H1 (cell line): ENCODE results near the gene UBR3.

ENCODE experiments used
- EGR1 ChIP-seq: IDR thresholded peaks from 2 replicates; pipeline ENCODE4 v1.6.1; 2011; ENCODE audit warnings: low read depth, low read length, borderline replicate concordance
- HDAC2 ChIP-seq, 2 experiments: fragments of 300-600 bp in 1 of 2; sonication (generic) in 1 of 2; IDR thresholded peaks; 2 replicates each; pipeline ENCODE4 v1.6.1; 2011 to 2012; ENCODE audit warnings: low read depth in 2 of 2, low read length in 2 of 2, mild to moderate bottlenecking in 2 of 2, moderate library complexity in 2 of 2, borderline replicate concordance in 1 of 2, inconsistent platforms in 1 of 2
- POLR2A ChIP-seq, 2 experiments: IDR thresholded peaks; 1 replicate in 1 of 2; 2 replicates in 1 of 2; pipeline ENCODE4 v1.6.1; 2011; ENCODE audit warnings: low read depth in 2 of 2, low read length in 2 of 2, mild to moderate bottlenecking in 2 of 2; ENCODE audit errors: control extremely low read depth in 1 of 2
- POLR2AphosphoS5 ChIP-seq: IDR thresholded peaks from 2 replicates; pipeline ENCODE4 v1.6.1; 2011; ENCODE audit warnings: low read depth, low read length
- RFX5 ChIP-seq: IDR thresholded peaks from 2 replicates; pipeline ENCODE4 v1.6.1; 2011; ENCODE audit warnings: low read depth, low read length, improper control_type of control experiment, borderline replicate concordance
- SIX5 ChIP-seq: IDR thresholded peaks from 2 replicates; pipeline ENCODE4 v1.6.1; 2011; ENCODE audit warnings: mild to moderate bottlenecking, low read depth, low read length
- TAF1 ChIP-seq: IDR thresholded peaks from 2 replicates; pipeline ENCODE4 v1.6.1; 2011; ENCODE audit warnings: mild to moderate bottlenecking, low read depth, low read length
- TEAD4 ChIP-seq: IDR thresholded peaks from 2 replicates; pipeline ENCODE4 v1.6.1; 2012; ENCODE audit warnings: low read depth, low read length, inconsistent platforms, mixed read lengths
- YY1 ChIP-seq: IDR thresholded peaks from 2 replicates; pipeline ENCODE4 v1.6.1; 2011; ENCODE audit warnings: low read depth, mild to moderate bottlenecking, low read length
- TF ChIP-seq, protein P1 (sequence below): IDR thresholded peaks from 2 replicates; pipeline ENCODE4 v1.6.1; 2012; ENCODE audit warnings: low read length, inconsistent platforms
- TF ChIP-seq, protein P2 (sequence below), 3 experiments: IDR thresholded peaks; 1 replicate in 2 of 3; 2 replicates in 1 of 3; pipeline versions ENCODE4 v1.5.1 to v1.6.1; 2011; ENCODE audit warnings: low read length in 3 of 3, mild to moderate bottlenecking in 3 of 3, inconsistent platforms in 2 of 3, low read depth in 1 of 3, moderate library complexity in 1 of 3; ENCODE audit not compliant: insufficient read depth in 1 of 3; ENCODE audit errors: control extremely low read depth in 1 of 3
- TF ChIP-seq, protein P3 (sequence below): IDR thresholded peaks from 2 replicates; pipeline ENCODE4 v1.6.1; 2011; ENCODE audit warnings: low read length, improper control_type of control experiment
- TF ChIP-seq, protein P4 (sequence below): IDR thresholded peaks from 2 replicates; pipeline ENCODE4 v1.6.1; 2012; ENCODE audit warnings: inconsistent platforms

DNA sequence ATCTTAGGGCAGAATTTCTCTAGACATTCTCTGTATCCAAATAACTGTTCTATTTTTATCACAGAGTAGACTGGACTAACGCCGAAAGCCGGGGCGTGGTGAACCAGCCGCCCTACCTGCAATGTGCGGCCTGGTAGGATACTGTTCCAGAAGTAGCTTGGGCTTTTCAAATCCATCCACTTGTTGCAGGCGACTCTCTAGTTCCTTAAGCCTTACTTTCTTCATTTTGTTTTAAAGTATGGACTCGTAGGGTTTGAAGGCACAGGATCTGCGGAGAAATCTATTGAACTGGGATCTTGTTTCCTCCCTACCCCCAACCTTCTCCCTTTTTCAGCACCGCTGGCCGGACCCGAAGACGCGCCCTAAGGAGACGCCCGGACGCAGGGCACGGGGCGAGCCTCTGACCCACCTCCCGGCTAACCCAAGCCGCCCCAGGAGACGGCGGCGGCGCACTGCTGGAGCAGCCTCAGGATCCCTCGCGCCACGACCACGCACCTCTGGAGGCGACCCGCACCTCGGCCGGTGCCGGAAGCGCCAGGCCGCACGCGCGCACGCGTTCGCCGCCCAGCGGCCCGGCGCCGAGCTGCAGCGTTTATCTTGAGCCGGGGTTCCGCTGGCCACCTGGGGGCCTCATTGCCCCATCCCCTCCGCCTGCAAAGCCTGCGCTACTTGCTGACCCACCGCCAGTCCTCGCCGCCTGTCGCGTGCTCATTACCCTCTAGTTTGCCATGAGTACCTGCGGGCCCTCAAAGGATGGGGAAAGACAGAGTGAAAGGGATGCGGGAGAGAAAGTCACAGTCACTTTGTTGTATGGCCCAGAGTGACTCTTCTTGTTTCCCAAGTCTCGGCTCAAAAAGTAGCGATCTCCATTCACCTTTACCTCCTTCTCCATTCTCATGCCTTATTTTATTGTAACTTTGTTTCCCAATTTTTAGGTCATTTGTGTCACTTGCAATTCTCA is 2.6 kb upstream of the UBR3 start, which contains the start of gene METTL5:
- TF ChIP-seq RFX5 (no peak), HDAC2 (IDR thresholded peaks at IDR 0.05; ENCODE audit: borderline replicate concordance in 1 of 2, low read depth in 2 of 2, low read length in 2 of 2) (peak in 1 of 2 experiments; percentile 47; a peak in 1 of 4 replicates), SIX5 (no peak), EGR1 (no peak), TAF1 (peak; percentile 79), POLR2A (IDR thresholded peaks at IDR 0.05; ENCODE audit: control extremely low read depth in 1 of 2, low read depth in 2 of 2, low read length in 2 of 2) (peak; percentile 46 to 87), POLR2AphosphoS5 (peak; percentile 62; the same call in 1 of the 2 replicates), YY1 (no peak; the same call in 1 of the 2 replicates), TEAD4 (no peak)
- TF ChIP-seq, protein P1, sequence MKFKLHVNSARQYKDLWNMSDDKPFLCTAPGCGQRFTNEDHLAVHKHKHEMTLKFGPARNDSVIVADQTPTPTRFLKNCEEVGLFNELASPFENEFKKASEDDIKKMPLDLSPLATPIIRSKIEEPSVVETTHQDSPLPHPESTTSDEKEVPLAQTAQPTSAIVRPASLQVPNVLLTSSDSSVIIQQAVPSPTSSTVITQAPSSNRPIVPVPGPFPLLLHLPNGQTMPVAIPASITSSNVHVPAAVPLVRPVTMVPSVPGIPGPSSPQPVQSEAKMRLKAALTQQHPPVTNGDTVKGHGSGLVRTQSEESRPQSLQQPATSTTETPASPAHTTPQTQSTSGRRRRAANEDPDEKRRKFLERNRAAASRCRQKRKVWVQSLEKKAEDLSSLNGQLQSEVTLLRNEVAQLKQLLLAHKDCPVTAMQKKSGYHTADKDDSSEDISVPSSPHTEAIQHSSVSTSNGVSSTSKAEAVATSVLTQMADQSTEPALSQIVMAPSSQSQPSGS = no peak
- TF ChIP-seq, protein P2, sequence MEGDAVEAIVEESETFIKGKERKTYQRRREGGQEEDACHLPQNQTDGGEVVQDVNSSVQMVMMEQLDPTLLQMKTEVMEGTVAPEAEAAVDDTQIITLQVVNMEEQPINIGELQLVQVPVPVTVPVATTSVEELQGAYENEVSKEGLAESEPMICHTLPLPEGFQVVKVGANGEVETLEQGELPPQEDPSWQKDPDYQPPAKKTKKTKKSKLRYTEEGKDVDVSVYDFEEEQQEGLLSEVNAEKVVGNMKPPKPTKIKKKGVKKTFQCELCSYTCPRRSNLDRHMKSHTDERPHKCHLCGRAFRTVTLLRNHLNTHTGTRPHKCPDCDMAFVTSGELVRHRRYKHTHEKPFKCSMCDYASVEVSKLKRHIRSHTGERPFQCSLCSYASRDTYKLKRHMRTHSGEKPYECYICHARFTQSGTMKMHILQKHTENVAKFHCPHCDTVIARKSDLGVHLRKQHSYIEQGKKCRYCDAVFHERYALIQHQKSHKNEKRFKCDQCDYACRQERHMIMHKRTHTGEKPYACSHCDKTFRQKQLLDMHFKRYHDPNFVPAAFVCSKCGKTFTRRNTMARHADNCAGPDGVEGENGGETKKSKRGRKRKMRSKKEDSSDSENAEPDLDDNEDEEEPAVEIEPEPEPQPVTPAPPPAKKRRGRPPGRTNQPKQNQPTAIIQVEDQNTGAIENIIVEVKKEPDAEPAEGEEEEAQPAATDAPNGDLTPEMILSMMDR (IDR thresholded peaks at IDR 0.05; ENCODE audit: control extremely low read depth in 1 of 3, insufficient read depth in 1 of 3, low read depth in 1 of 3, low read length in 3 of 3) = peak; percentile 94 to 99 (median 98)
- TF ChIP-seq, protein P3, sequence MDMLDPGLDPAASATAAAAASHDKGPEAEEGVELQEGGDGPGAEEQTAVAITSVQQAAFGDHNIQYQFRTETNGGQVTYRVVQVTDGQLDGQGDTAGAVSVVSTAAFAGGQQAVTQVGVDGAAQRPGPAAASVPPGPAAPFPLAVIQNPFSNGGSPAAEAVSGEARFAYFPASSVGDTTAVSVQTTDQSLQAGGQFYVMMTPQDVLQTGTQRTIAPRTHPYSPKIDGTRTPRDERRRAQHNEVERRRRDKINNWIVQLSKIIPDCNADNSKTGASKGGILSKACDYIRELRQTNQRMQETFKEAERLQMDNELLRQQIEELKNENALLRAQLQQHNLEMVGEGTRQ = no peak
- TF ChIP-seq, protein P4, sequence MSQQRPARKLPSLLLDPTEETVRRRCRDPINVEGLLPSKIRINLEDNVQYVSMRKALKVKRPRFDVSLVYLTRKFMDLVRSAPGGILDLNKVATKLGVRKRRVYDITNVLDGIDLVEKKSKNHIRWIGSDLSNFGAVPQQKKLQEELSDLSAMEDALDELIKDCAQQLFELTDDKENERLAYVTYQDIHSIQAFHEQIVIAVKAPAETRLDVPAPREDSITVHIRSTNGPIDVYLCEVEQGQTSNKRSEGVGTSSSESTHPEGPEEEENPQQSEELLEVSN = peak; percentile 78
